Liver (tissue), 9 donors: ENCODE data around the gene SLC35G2. TPM values are rescaled to one million over a fixed set of nuclear protein-coding genes. Genes with fewer than 3 reads are reported as not detected.

Source experiments
- DNase-seq: peaks from one replicate; pipeline ENCODE4 v3.0.0-alpha.2; 2017; ENCODE audit warnings: low spot score
- H3K27ac ChIP-seq, 2 donors: one replicate each; pipeline ENCODE4 v1.7.0; 2013; ENCODE audit warnings: inconsistent platforms in 2 of 2, low read length in 2 of 2, control low read depth in 1 of 2, low read depth in 1 of 2, mild to moderate bottlenecking in 1 of 2
- H3K27me3 ChIP-seq, 4 donors: one replicate each; pipeline versions ENCODE4 v1.6.1 to v1.7.0; 2013; ENCODE audit warnings: low read length in 3 of 4, inconsistent platforms in 1 of 4, mild to moderate bottlenecking in 1 of 4, moderate library complexity in 1 of 4; ENCODE audit not compliant: control insufficient read depth in 4 of 4, insufficient read depth in 4 of 4
- H3K36me3 ChIP-seq, 4 donors: one replicate each; pipeline versions ENCODE4 v1.6.1 to v1.7.0; 2013; ENCODE audit warnings: low read length in 3 of 4, mild to moderate bottlenecking in 3 of 4, low read depth in 1 of 4, moderate library complexity in 1 of 4; ENCODE audit not compliant: control insufficient read depth in 4 of 4, insufficient read depth in 3 of 4
- H3K4me1 ChIP-seq, 4 donors: one replicate each; pipeline versions ENCODE4 v1.6.1 to v1.7.0; 2013; ENCODE audit warnings: low read length in 3 of 4, mild to moderate bottlenecking in 3 of 4, moderate library complexity in 1 of 4; ENCODE audit not compliant: control insufficient read depth in 4 of 4, insufficient read depth in 4 of 4
- H3K4me3 ChIP-seq, 3 donors: one replicate each; pipeline versions ENCODE4 v1.6.1 to v1.7.0; 2013; ENCODE audit warnings: low read length in 3 of 3, control low read depth in 1 of 3, low read depth in 1 of 3, mild to moderate bottlenecking in 1 of 3
- H3K9ac ChIP-seq, 2 donors: one replicate each; pipeline ENCODE4 v1.7.0; 2013; ENCODE audit warnings: low read length in 2 of 2, mild to moderate bottlenecking in 2 of 2, moderate library complexity in 2 of 2, control low read depth in 1 of 2, low read depth in 1 of 2
- H3K9me3 ChIP-seq, 4 donors: one replicate each; pipeline versions ENCODE4 v1.6.1 to v1.7.0; 2013; ENCODE audit warnings: low read length in 3 of 4; ENCODE audit not compliant: control insufficient read depth in 4 of 4
- FOXA2 ChIP-seq: IDR thresholded peaks from 2 replicates; pipeline ENCODE4 v1.6.1; 2016; ENCODE audit warnings: antibody characterized with exemption
- GABPA ChIP-seq, 2 donors: IDR thresholded peaks in 1 of 2; conservative IDR thresholded peaks in 1 of 2; 2 replicates each; pipeline ENCODE4 v1.6.1; 2016; ENCODE audit warnings: antibody characterized with exemption in 2 of 2, mild to moderate bottlenecking in 1 of 2, moderate library complexity in 1 of 2
- HNF4A ChIP-seq, 2 donors: conservative IDR thresholded peaks; 2 replicates each; pipeline ENCODE4 v1.6.1; 2016; ENCODE audit warnings: antibody characterized with exemption in 2 of 2, mild to moderate bottlenecking in 2 of 2
- JUND ChIP-seq, 2 donors: IDR thresholded peaks; 2 replicates each; pipeline ENCODE4 v1.6.1; 2016; ENCODE audit warnings: antibody characterized with exemption in 2 of 2
- NR2F2 ChIP-seq: IDR thresholded peaks from 2 replicates; pipeline ENCODE4 v1.6.1; 2016; ENCODE audit warnings: antibody characterized with exemption
- RAD21 ChIP-seq, 2 donors: IDR thresholded peaks; 2 replicates each; pipeline ENCODE4 v1.6.1; 2016; ENCODE audit warnings: antibody characterized with exemption in 2 of 2, mild to moderate bottlenecking in 2 of 2
- RXRA ChIP-seq, 2 donors: IDR thresholded peaks; 2 replicates each; pipeline ENCODE4 v1.6.1; 2017 to 2018; ENCODE audit warnings: antibody characterized with exemption in 2 of 2, mild to moderate bottlenecking in 1 of 2
- SP1 ChIP-seq: IDR thresholded peaks from 2 replicates; pipeline ENCODE4 v1.6.1; 2018; ENCODE audit warnings: antibody characterized with exemption, mild to moderate bottlenecking
- TAF1 ChIP-seq: conservative IDR thresholded peaks from 2 replicates; pipeline ENCODE4 v1.6.1; 2016; ENCODE audit warnings: antibody characterized with exemption, mild to moderate bottlenecking
- YY1 ChIP-seq: IDR thresholded peaks from 2 replicates; pipeline ENCODE4 v1.6.1; 2016; ENCODE audit warnings: antibody characterized with exemption, mild to moderate bottlenecking
- WGBS: extraction: QIAGEN DNeasy Blood & Tissue Kit; methylation state at CpG from one replicate; pipeline ENCODE4 v1.1.7; 2013; 5-methylcytosine and 5-hydroxymethylcytosine counted together
- polyA plus RNA-seq, 2 donors: library from polyadenylated mRNA; stranded (reverse) in 1 of 2; unstranded in 1 of 2; fragments of 200-250 nt in 1 of 2; fragments of >200 nt in 1 of 2; fragmentation: Nextera tagmentation in 1 of 2; extraction: Ambion mirVana in 1 of 2; gene quantifications; one replicate each; pipeline versions ENCODE4 v1.2.1 to v1.2.3, GENCODE V29; 2013 to 2015
- total RNA-seq, 2 donors: library from RNA; depleted of rRNA; stranded (reverse); fragments of >200 nt; gene quantifications; one replicate each; pipeline ENCODE4 v1.2.3, GENCODE V29; 2014
- TF ChIP-seq, protein P1 (sequence below): IDR thresholded peaks from 2 replicates; pipeline ENCODE4 v1.6.1; 2016; ENCODE audit warnings: antibody characterized with exemption
- TF ChIP-seq, protein P2 (sequence below): IDR thresholded peaks from 2 replicates; pipeline ENCODE4 v1.6.1; 2016; ENCODE audit warnings: antibody characterized with exemption, mild to moderate bottlenecking
- TF ChIP-seq, protein P3 (sequence below): fragments of 150-350 bp; IDR thresholded peaks from 2 replicates; pipeline ENCODE4 v1.5.1; 2017; ENCODE audit warnings: improper control_type of control experiment, low read depth, low read length; ENCODE audit not compliant: missing input control
- TF ChIP-seq, protein P4 (sequence below): IDR thresholded peaks from 2 replicates; pipeline ENCODE4 v1.6.1; 2016; ENCODE audit warnings: antibody characterized with exemption
- TF ChIP-seq, protein P5 (sequence below): IDR thresholded peaks from 2 replicates; pipeline ENCODE4 v1.6.1; 2016; ENCODE audit warnings: antibody characterized with exemption
- donor health status: healthy.
- donor health status: healthy.
- donor health status: healthy.
- donor health status: healthy.
- donor health status: healthy.

SLC35G2 gene
- total and polyA plus RNA-seq, 4 donors: 0.51 to 1.2 (median 0.72) TPM

DNA sequence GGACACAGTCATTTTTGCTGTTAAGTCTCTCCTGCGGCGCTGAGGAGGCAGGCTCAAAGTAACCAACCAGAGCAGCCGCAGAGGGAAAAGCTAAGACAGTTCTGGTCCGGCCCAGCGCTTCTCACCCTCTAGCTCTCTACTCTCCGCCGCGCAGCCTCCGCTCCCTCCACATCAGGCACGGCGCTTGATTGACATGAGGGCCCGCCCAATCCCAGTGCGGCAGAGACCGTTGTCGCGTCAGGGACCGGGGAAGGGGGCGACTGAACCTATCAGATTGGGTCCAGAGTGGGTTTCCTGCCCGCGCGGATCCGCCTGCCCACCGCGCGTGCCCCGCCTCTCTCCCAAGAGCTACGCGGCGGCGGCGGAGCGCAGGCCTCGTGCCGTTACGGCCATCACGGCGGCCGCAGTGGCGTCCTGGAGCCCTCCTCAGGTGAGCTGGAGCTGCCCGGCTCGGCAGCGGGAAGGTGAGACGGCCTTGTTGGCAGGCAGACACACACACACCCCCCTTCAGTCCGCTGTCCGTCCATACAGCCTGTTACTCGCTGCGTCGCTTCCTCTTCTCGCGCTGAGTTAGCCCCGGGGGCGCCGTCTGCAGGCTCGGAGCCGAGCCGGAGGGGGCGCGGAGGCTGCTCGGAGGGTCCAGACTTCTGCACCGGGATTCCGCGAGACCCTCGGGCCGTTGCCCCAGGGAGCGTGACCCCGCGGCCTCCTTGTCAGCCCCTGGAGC is 43.1 kb downstream of the SLC35G2 start, which contains the start of gene NCK1:
NCK1 (plus strand) TSS at position 319 of the 727 bp plus-strand sequence. CDS start 65,794 bp downstream, outside the sequence.
- Histone ChIP-seq H3K27ac (peak within 1 kb of the TSS; percentile 96 to 97), H3K4me3 (peak within 1 kb of the TSS; percentile 75 to 86 (median 79)), H3K36me3 (no peaks in the 10 kb centered on the region), H3K4me1 (peaks cover 2 to 23% (median 14%) of the 10 kb centered on the region in 4 donors), H3K9me3 (no peaks in the 10 kb centered on the region), H3K9ac (peak within 1 kb of the TSS; percentile 86 to 91), H3K27me3 (no peaks in the 10 kb centered on the region)
- TF ChIP-seq NR2F2 (no peak), SP1 (peak; percentile 75), JUND (IDR thresholded peaks at IDR 0.05) (no peak), YY1 (peak; percentile 88), RAD21 (IDR thresholded peaks at IDR 0.05) (peak; percentile 22 to 34), TAF1 (peak; percentile 89), FOXA2 (no peak), GABPA (IDR thresholded peaks at IDR 0.05 in 1 of 2, conservative IDR thresholded peaks at IDR 0.05 in 1 of 2) (peak in 1 of 2 donors; percentile 73), RXRA (IDR thresholded peaks at IDR 0.05) (no peak), HNF4A (conservative IDR thresholded peaks at IDR 0.05) (peak; percentile 5 to 6)
- TF ChIP-seq, protein P1, sequence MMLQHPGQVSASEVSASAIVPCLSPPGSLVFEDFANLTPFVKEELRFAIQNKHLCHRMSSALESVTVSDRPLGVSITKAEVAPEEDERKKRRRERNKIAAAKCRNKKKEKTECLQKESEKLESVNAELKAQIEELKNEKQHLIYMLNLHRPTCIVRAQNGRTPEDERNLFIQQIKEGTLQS: no peak
- TF ChIP-seq, protein P2, sequence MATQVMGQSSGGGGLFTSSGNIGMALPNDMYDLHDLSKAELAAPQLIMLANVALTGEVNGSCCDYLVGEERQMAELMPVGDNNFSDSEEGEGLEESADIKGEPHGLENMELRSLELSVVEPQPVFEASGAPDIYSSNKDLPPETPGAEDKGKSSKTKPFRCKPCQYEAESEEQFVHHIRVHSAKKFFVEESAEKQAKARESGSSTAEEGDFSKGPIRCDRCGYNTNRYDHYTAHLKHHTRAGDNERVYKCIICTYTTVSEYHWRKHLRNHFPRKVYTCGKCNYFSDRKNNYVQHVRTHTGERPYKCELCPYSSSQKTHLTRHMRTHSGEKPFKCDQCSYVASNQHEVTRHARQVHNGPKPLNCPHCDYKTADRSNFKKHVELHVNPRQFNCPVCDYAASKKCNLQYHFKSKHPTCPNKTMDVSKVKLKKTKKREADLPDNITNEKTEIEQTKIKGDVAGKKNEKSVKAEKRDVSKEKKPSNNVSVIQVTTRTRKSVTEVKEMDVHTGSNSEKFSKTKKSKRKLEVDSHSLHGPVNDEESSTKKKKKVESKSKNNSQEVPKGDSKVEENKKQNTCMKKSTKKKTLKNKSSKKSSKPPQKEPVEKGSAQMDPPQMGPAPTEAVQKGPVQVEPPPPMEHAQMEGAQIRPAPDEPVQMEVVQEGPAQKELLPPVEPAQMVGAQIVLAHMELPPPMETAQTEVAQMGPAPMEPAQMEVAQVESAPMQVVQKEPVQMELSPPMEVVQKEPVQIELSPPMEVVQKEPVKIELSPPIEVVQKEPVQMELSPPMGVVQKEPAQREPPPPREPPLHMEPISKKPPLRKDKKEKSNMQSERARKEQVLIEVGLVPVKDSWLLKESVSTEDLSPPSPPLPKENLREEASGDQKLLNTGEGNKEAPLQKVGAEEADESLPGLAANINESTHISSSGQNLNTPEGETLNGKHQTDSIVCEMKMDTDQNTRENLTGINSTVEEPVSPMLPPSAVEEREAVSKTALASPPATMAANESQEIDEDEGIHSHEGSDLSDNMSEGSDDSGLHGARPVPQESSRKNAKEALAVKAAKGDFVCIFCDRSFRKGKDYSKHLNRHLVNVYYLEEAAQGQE: no peak
- TF ChIP-seq, protein P3, sequence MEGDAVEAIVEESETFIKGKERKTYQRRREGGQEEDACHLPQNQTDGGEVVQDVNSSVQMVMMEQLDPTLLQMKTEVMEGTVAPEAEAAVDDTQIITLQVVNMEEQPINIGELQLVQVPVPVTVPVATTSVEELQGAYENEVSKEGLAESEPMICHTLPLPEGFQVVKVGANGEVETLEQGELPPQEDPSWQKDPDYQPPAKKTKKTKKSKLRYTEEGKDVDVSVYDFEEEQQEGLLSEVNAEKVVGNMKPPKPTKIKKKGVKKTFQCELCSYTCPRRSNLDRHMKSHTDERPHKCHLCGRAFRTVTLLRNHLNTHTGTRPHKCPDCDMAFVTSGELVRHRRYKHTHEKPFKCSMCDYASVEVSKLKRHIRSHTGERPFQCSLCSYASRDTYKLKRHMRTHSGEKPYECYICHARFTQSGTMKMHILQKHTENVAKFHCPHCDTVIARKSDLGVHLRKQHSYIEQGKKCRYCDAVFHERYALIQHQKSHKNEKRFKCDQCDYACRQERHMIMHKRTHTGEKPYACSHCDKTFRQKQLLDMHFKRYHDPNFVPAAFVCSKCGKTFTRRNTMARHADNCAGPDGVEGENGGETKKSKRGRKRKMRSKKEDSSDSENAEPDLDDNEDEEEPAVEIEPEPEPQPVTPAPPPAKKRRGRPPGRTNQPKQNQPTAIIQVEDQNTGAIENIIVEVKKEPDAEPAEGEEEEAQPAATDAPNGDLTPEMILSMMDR: no peak
- TF ChIP-seq, protein P4, sequence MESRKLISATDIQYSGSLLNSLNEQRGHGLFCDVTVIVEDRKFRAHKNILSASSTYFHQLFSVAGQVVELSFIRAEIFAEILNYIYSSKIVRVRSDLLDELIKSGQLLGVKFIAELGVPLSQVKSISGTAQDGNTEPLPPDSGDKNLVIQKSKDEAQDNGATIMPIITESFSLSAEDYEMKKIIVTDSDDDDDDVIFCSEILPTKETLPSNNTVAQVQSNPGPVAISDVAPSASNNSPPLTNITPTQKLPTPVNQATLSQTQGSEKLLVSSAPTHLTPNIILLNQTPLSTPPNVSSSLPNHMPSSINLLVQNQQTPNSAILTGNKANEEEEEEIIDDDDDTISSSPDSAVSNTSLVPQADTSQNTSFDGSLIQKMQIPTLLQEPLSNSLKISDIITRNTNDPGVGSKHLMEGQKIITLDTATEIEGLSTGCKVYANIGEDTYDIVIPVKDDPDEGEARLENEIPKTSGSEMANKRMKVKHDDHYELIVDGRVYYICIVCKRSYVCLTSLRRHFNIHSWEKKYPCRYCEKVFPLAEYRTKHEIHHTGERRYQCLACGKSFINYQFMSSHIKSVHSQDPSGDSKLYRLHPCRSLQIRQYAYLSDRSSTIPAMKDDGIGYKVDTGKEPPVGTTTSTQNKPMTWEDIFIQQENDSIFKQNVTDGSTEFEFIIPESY: no peak
- TF ChIP-seq, protein P5, sequence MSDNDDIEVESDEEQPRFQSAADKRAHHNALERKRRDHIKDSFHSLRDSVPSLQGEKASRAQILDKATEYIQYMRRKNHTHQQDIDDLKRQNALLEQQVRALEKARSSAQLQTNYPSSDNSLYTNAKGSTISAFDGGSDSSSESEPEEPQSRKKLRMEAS: peak; percentile 50
- under 1% methylated on average over 67 of the region's 67 CpGs for WGBS
- DNase-seq: peak; percentile 97
